IPS-NIHi7 (cell line): ENCODE results near the gene C1QTNF12.

Experiments
- DNase-seq: peaks from one replicate; pipeline ENCODE4 v3.0.0; 2012; ENCODE audit warnings: mixed read lengths; ENCODE audit errors: extremely low spot score

Gene C1QTNF12

GRCh38 chr1:1246577-1247340 is at the start of gene C1QTNF12:
Gene C1QTNF12 (minus strand): TSS chr1:1246722. CDS start chr1:1246690, 32 bp downstream.
- peak; percentile 71 for DNase-seq

GRCh38 chr1:1295154-1295923 is 48.8 kb upstream of the C1QTNF12 start:
- no peak for DNase-seq

GRCh38 chr1:1294250-1294890 is 47.8 kb upstream of the C1QTNF12 start:
- no peak for DNase-seq

- DNase-seq = peak; percentile 89
Measured at GRCh38 chr1:1293263-1294249, 47.0 kb upstream of the C1QTNF12 start.

GRCh38 chr1:1292851-1293250 is 46.3 kb upstream of the C1QTNF12 start:
- DNase-seq = no peak

- no peak for DNase-seq
Measured at GRCh38 chr1:1292442-1292779, 45.9 kb upstream of the C1QTNF12 start.

GRCh38 chr1:1291548-1292441 is 45.3 kb upstream of the C1QTNF12 start:
- DNase-seq = peak; percentile 84

- no peak for DNase-seq
Measured at GRCh38 chr1:1291023-1291528, 44.6 kb upstream of the C1QTNF12 start.

GRCh38 chr1:1290238-1290731 is 43.8 kb upstream of the C1QTNF12 start:
- DNase-seq = peak; percentile 86

GRCh38 chr1:1287288-1288110 is 41.0 kb upstream of the C1QTNF12 start:
- DNase-seq = no peak

- DNase-seq = no peak
Measured at GRCh38 chr1:1286313-1287261, 40.1 kb upstream of the C1QTNF12 start.

GRCh38 chr1:1285611-1286311 is 39.2 kb upstream of the C1QTNF12 start:
- DNase-seq = peak; percentile 13

GRCh38 chr1:1285102-1285571 is 38.6 kb upstream of the C1QTNF12 start:
- DNase-seq = no peak

- DNase-seq = no peak
Measured at GRCh38 chr1:1284221-1285101, 37.9 kb upstream of the C1QTNF12 start.

- peak; percentile 59 for DNase-seq
Measured at GRCh38 chr1:1283821-1284220, 37.3 kb upstream of the C1QTNF12 start.

- no peak for DNase-seq
Measured at GRCh38 chr1:1282998-1283397, 36.5 kb upstream of the C1QTNF12 start.
